GM18526 (cell line): ENCODE measurements around the gene MCUR1.

Experiments
- POLR2A ChIP-seq: IDR thresholded peaks from 3 replicates; pipeline ENCODE4 v1.6.1; 2011; ENCODE audit not compliant: insufficient read length; ENCODE audit errors: extremely low read depth

Gene MCUR1

GRCh38 chr6:13796781-13797180, 17.6 kb downstream of the MCUR1 start:
- TF ChIP-seq POLR2A, result no peak

- no peak for TF ChIP-seq POLR2A
Measured at GRCh38 chr6:13795041-13795750, 19.2 kb downstream of the MCUR1 start.

GRCh38 chr6:13794184-13794583, 20.2 kb downstream of the MCUR1 start:
- TF ChIP-seq POLR2A, result no peak

GRCh38 chr6:13789746-13790145, 24.6 kb downstream of the MCUR1 start:
- TF ChIP-seq POLR2A, result no peak

GRCh38 chr6:13788820-13789219, 25.5 kb downstream of the MCUR1 start:
- TF ChIP-seq POLR2A, result no peak

GRCh38 chr6:13787137-13787536, 27.2 kb downstream of the MCUR1 start:
- TF ChIP-seq POLR2A, result no peak

- TF ChIP-seq POLR2A, result no peak
Measured at GRCh38 chr6:13778028-13778427, 36.3 kb downstream of the MCUR1 start.

GRCh38 chr6:13776602-13777001, 37.8 kb downstream of the MCUR1 start:
- TF ChIP-seq POLR2A, result no peak

- no peak for TF ChIP-seq POLR2A
Measured at GRCh38 chr6:13769655-13770053, 44.7 kb downstream of the MCUR1 start.

GRCh38 chr6:13769034-13769654, 45.2 kb downstream of the MCUR1 start:
- TF ChIP-seq POLR2A, result no peak

GRCh38 chr6:13767121-13767808, 47.1 kb downstream of the MCUR1 start:
- TF ChIP-seq POLR2A, result no peak

GRCh38 chr6:13766201-13766634, 48.1 kb downstream of the MCUR1 start:
- no peak for TF ChIP-seq POLR2A

GRCh38 chr6:13765570-13765969, 48.8 kb downstream of the MCUR1 start:
- no peak for TF ChIP-seq POLR2A

- TF ChIP-seq POLR2A, result no peak
Measured at GRCh38 chr6:13764996-13765395, 49.4 kb downstream of the MCUR1 start.

- no peak for TF ChIP-seq POLR2A
Measured at GRCh38 chr6:13763740-13764381, 50.5 kb downstream of the MCUR1 start.
